ENCODE results near the gene MYL3. TPM values are rescaled to one million over a fixed set of nuclear protein-coding genes. Genes with fewer than 3 reads are reported as not detected.

Gene MYL3
- polyA plus RNA-seq, 1 of the 3 experiments (the other 2 are of a cell fraction): not detected

DNA sequence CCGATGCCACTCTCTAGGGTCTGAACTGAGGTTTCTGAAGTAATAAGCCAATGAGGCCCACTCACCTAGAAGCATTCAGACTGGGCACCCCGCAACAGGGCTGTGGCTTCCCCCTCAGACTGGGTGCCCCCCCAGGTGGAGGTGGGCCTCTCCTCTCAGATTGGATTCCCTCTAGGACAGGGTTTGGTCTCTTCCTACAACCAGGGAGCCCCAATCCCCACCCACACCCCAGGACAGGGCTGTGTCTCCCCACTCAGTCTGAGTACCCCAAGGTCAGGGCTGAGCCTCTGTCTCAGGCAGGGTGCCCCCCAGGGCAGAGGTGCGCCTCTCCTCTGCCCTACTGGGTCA, 41.9 kb upstream of the MYL3 start (continued):
- TF ChIP-seq, protein P1, sequence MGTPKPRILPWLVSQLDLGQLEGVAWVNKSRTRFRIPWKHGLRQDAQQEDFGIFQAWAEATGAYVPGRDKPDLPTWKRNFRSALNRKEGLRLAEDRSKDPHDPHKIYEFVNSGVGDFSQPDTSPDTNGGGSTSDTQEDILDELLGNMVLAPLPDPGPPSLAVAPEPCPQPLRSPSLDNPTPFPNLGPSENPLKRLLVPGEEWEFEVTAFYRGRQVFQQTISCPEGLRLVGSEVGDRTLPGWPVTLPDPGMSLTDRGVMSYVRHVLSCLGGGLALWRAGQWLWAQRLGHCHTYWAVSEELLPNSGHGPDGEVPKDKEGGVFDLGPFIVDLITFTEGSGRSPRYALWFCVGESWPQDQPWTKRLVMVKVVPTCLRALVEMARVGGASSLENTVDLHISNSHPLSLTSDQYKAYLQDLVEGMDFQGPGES (IDR thresholded peaks at IDR 0.05; ENCODE audit: low read depth, low read length): no peak

GRCh38 chr3:46904303-46905212, 41.3 kb upstream of the MYL3 start:
- H3K4me3 ChIP-seq (ENCODE audit: low read depth in 2 of 2, low read length in 1 of 2): no peak overlapping the region
- no peaks in the 10 kb centered on the region for H3K36me3 ChIP-seq (replicated peaks in 1 of 2; ENCODE audit: control insufficient read depth in 1 of 2, insufficient read depth in 2 of 2, low read length in 1 of 2)
- 77% methylated on average over 18 of the region's 18 CpGs for WGBS (ENCODE audit: low lambda C conversion rate)
- H3K27me3 ChIP-seq (ENCODE audit: insufficient read depth): no peaks in the 10 kb centered on the region
- no peak overlapping the region for H3K27ac ChIP-seq (ENCODE audit: low read depth in 2 of 2, low read length in 1 of 2)
- no peak overlapping the region for H2AFZ ChIP-seq (ENCODE audit: low read depth)
- no peak overlapping the region for H3K9ac ChIP-seq
- no peaks in the 10 kb centered on the region for H3K9me3 ChIP-seq
- no peaks in the 10 kb centered on the region for H3K79me2 ChIP-seq (ENCODE audit: insufficient read depth)
- H3K9me2 ChIP-seq: no peaks in the 10 kb centered on the region
- CTCF ChIA-PET: interaction anchor here (0.5 to 31.0 kb wide), 8 partner anchors 10 to 416 kb away, joined by 3 to 480 read pairs (median 3); partner anchors contain the start of gene PTH1R
- peaks cover 0 to 22% of the 10 kb centered on the region in 2 experiments; a peak in 1 of 4 replicates for H3K4me1 ChIP-seq (ENCODE audit: control insufficient read depth in 1 of 2, insufficient read depth in 2 of 2, low read depth in 1 of 2, low read length in 1 of 2)
- POLR2A ChIA-PET: no interaction called here
- TF ChIP-seq JUND (IDR thresholded peaks at IDR 0.05): no peak
- TF ChIP-seq POLR2AphosphoS5 (IDR thresholded peaks at IDR 0.05; ENCODE audit: low read depth, low read length): no peak
- no peak for TF ChIP-seq RFX5 (IDR thresholded peaks at IDR 0.05; ENCODE audit: low read length)
- no peak for TF ChIP-seq MEF2A (IDR thresholded peaks at IDR 0.05; ENCODE audit: borderline replicate concordance, low read depth)
- TF ChIP-seq NRF1 (IDR thresholded peaks at IDR 0.05; ENCODE audit: low read depth, low read length): no peak
- no peak for TF ChIP-seq RAD21 (IDR thresholded peaks at IDR 0.05; ENCODE audit: low read length)
- TF ChIP-seq, protein P2, sequence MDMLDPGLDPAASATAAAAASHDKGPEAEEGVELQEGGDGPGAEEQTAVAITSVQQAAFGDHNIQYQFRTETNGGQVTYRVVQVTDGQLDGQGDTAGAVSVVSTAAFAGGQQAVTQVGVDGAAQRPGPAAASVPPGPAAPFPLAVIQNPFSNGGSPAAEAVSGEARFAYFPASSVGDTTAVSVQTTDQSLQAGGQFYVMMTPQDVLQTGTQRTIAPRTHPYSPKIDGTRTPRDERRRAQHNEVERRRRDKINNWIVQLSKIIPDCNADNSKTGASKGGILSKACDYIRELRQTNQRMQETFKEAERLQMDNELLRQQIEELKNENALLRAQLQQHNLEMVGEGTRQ (IDR thresholded peaks at IDR 0.05; ENCODE audit: borderline replicate concordance, low read depth, low read length): no peak
- TF ChIP-seq YY1 (IDR thresholded peaks at IDR 0.05; ENCODE audit: low read depth): no peak
- no peak for TF ChIP-seq RXRA (IDR thresholded peaks at IDR 0.05; ENCODE audit: borderline replicate concordance, low read depth)
- no peak for TF ChIP-seq SIN3A (IDR thresholded peaks at IDR 0.05; ENCODE audit: borderline replicate concordance, low read depth, low read length)
- no peak for TF ChIP-seq TAF1 (IDR thresholded peaks at IDR 0.05; ENCODE audit: borderline replicate concordance, low read depth, low read length)
- TF ChIP-seq, protein P3, sequence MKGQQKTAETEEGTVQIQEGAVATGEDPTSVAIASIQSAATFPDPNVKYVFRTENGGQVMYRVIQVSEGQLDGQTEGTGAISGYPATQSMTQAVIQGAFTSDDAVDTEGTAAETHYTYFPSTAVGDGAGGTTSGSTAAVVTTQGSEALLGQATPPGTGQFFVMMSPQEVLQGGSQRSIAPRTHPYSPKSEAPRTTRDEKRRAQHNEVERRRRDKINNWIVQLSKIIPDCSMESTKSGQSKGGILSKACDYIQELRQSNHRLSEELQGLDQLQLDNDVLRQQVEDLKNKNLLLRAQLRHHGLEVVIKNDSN (IDR thresholded peaks at IDR 0.05; ENCODE audit: borderline replicate concordance, low read depth): no peak
- TF ChIP-seq ELF1 (IDR thresholded peaks at IDR 0.05): no peak
- TF ChIP-seq TEAD4 (IDR thresholded peaks at IDR 0.05; ENCODE audit: borderline replicate concordance, insufficient read depth): no peak
- TF ChIP-seq RCOR1 (IDR thresholded peaks at IDR 0.05; ENCODE audit: low read length): no peak
- no peak for TF ChIP-seq SMC3 (IDR thresholded peaks at IDR 0.05; ENCODE audit: low read depth, low read length)
- no peak for TF ChIP-seq EZH2phosphoT487 (IDR thresholded peaks at IDR 0.05; ENCODE audit: borderline replicate concordance, low read depth)
- no peak for TF ChIP-seq FOXJ3 (CRISPR knock-in tag; IDR thresholded peaks at IDR 0.05)
- H3K4me2 ChIP-seq: no peak overlapping the region
- H3F3A ChIP-seq (replicated peaks; ENCODE audit: insufficient read depth): no peaks in the 10 kb centered on the region
- no peaks in the 10 kb centered on the region for H4K20me1 ChIP-seq (ENCODE audit: insufficient read depth)
- DNase-seq: no peak

All from SK-N-SH (cell line).